Hepatocyte (in vitro differentiated cells): ENCODE data around the gene AXIN2.

ENCODE experiments used
- EZH2 ChIP-seq: fragments of 200-600 bp; sonication (generic); IDR thresholded peaks from 2 replicates; pipeline ENCODE4 v1.6.1; 2016; ENCODE audit warnings: antibody characterized with exemption, mild to moderate bottlenecking, borderline replicate concordance
- TF ChIP-seq, protein P1 (sequence below): fragments of 200-600 bp; sonication (generic); IDR thresholded peaks from 2 replicates; pipeline ENCODE4 v1.5.1; 2016; ENCODE audit warnings: antibody characterized with exemption, mild to moderate bottlenecking; ENCODE audit not compliant: poor library complexity

DNA sequence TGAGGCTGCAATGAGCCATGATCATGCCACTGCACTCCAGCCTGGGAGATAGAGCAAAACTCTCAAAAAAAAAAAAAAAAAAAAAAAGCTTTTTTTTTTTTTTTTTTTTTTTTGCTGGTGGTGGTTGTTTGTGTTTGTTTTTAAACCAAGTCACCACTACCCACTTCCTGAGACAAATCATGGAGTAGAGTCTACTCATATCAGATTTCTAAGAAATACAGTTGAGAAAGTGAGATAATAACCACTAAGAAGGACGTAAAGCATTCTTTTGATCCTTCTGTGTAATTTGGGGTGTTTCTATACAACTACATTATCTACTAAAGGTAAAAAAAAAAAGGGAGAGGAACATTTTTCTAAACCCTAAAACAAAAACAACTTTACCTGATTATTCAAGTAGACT lies 38.0 kb downstream of the AXIN2 start:
- TF ChIP-seq, protein P1, sequence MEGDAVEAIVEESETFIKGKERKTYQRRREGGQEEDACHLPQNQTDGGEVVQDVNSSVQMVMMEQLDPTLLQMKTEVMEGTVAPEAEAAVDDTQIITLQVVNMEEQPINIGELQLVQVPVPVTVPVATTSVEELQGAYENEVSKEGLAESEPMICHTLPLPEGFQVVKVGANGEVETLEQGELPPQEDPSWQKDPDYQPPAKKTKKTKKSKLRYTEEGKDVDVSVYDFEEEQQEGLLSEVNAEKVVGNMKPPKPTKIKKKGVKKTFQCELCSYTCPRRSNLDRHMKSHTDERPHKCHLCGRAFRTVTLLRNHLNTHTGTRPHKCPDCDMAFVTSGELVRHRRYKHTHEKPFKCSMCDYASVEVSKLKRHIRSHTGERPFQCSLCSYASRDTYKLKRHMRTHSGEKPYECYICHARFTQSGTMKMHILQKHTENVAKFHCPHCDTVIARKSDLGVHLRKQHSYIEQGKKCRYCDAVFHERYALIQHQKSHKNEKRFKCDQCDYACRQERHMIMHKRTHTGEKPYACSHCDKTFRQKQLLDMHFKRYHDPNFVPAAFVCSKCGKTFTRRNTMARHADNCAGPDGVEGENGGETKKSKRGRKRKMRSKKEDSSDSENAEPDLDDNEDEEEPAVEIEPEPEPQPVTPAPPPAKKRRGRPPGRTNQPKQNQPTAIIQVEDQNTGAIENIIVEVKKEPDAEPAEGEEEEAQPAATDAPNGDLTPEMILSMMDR = no peak
- no peak for TF ChIP-seq EZH2
